ENCODE results near the gene RXFP2.

RXFP2 gene

GRCh38 chr13:31824705-31825517, 85.6 kb downstream of the RXFP2 start:
- DNase-seq (ENCODE audit: low read depth): no peak

GRCh38 chr13:31826521-31826920, 87.2 kb downstream of the RXFP2 start:
- DNase-seq (ENCODE audit: low read depth): no peak

- no peak for DNase-seq (ENCODE audit: low read depth)
Measured at GRCh38 chr13:31827707-31828106, 88.4 kb downstream of the RXFP2 start.

- no peak for DNase-seq (ENCODE audit: low read depth)
Measured at GRCh38 chr13:31835932-31836331, 96.6 kb downstream of the RXFP2 start.

GRCh38 chr13:31843044-31843443, 103.7 kb downstream of the RXFP2 start:
- no peak for DNase-seq (ENCODE audit: low read depth)

- DNase-seq (ENCODE audit: low read depth): peak; percentile 44
Measured at GRCh38 chr13:31846182-31846938, 107.0 kb downstream of the RXFP2 start.

- no peak for DNase-seq (ENCODE audit: low read depth)
Measured at GRCh38 chr13:31846961-31847752, 107.8 kb downstream of the RXFP2 start.

GRCh38 chr13:31848621-31849020, 109.3 kb downstream of the RXFP2 start:
- DNase-seq (ENCODE audit: low read depth): no peak

- no peak for DNase-seq (ENCODE audit: low read depth)
Measured at GRCh38 chr13:31849206-31849605, 109.9 kb downstream of the RXFP2 start.

- DNase-seq (ENCODE audit: low read depth): no peak
Measured at GRCh38 chr13:31850041-31850555, 110.8 kb downstream of the RXFP2 start.

- no peak for DNase-seq (ENCODE audit: low read depth)
Measured at GRCh38 chr13:31851216-31851615, 111.9 kb downstream of the RXFP2 start.
